GM21737 (cell line): ENCODE data around the gene CHCHD6.
"Not testable (repeated sequence)": the region's sequence is repeated elsewhere in the genome, so short reads cannot be mapped to it uniquely, and the experiment has no call there.

Source experiments
- ATAC-seq: cut with Tn5 transposase; IDR thresholded peaks from one replicate; pipeline ENCODE4 v1.9.1; 2021; ENCODE audit warnings: mild to moderate bottlenecking, moderate library complexity; ENCODE audit not compliant: unreplicated experiment

CHCHD6 gene

GRCh38 chr3:126765187-126766069, 61.4 kb downstream of the CHCHD6 start:
- ATAC-seq, result no peak

- no peak for ATAC-seq
Measured at GRCh38 chr3:126766653-126767052, 62.6 kb downstream of the CHCHD6 start.

GRCh38 chr3:126768903-126769302, 64.9 kb downstream of the CHCHD6 start:
- no peak for ATAC-seq

- ATAC-seq, result no peak
Measured at GRCh38 chr3:126770096-126770495, 66.1 kb downstream of the CHCHD6 start.

GRCh38 chr3:126773167-126773566, 69.1 kb downstream of the CHCHD6 start:
- no peak for ATAC-seq

GRCh38 chr3:126773783-126774182, 69.7 kb downstream of the CHCHD6 start:
- no peak for ATAC-seq

- no peak for ATAC-seq
Measured at GRCh38 chr3:126777366-126777765, 73.3 kb downstream of the CHCHD6 start.

- ATAC-seq, result no peak
Measured at GRCh38 chr3:126780666-126781065, 76.6 kb downstream of the CHCHD6 start.

GRCh38 chr3:126781406-126781805, 77.4 kb downstream of the CHCHD6 start:
- ATAC-seq, result no peak

GRCh38 chr3:126781889-126782491, 78.0 kb downstream of the CHCHD6 start:
- no peak for ATAC-seq

GRCh38 chr3:126782536-126782935, 78.5 kb downstream of the CHCHD6 start:
- ATAC-seq, result no peak

- ATAC-seq, result no peak
Measured at GRCh38 chr3:126784254-126784653, 80.2 kb downstream of the CHCHD6 start.

GRCh38 chr3:126791320-126791719, 87.3 kb downstream of the CHCHD6 start:
- ATAC-seq, result not testable (repeated sequence)

- ATAC-seq, result no peak
Measured at GRCh38 chr3:126792998-126793397, 89.0 kb downstream of the CHCHD6 start.

- no peak for ATAC-seq
Measured at GRCh38 chr3:126797563-126797962, 93.5 kb downstream of the CHCHD6 start.

GRCh38 chr3:126798521-126798920, 94.5 kb downstream of the CHCHD6 start:
- ATAC-seq, result no peak

- ATAC-seq, result no peak
Measured at GRCh38 chr3:126799099-126799498, 95.1 kb downstream of the CHCHD6 start.

GRCh38 chr3:126801312-126801711, 97.3 kb downstream of the CHCHD6 start:
- ATAC-seq, result not testable (repeated sequence)

GRCh38 chr3:126807795-126808194, 103.8 kb downstream of the CHCHD6 start:
- no peak for ATAC-seq

GRCh38 chr3:126811530-126811929, 107.5 kb downstream of the CHCHD6 start:
- ATAC-seq, result no peak

GRCh38 chr3:126816298-126816697, 112.3 kb downstream of the CHCHD6 start:
- no peak for ATAC-seq
